Superior temporal gyrus (tissue), 1 donor: ENCODE measurements around the gene GPX5.
"Not testable (repeated sequence)": the region's sequence is repeated elsewhere in the genome, so short reads cannot be mapped to it uniquely, and the experiment has no call there.

Experiments used
- DNase-seq: peaks from one replicate; pipeline ENCODE4 v3.0.0-alpha.2; 2016; ENCODE audit errors: extremely low spot score

GPX5 gene

DNA sequence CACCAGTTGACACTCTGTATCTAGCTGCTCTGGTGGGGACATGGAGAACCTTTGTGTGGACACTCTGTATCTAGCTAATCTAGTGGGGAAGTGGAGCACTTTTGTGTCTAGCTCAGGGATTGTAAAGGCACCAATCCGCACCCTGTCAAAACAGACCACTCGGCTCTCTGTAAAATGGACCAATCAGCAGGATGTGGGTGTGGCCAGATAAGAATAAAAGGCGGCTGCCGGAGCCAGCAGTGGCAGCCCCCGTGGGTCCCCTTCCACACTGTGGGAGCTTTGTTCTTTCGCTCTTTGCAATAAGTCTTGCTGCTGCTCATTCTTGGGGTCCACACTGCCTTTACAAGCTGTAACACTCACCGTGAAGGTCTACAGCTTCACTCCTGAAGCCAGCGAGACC, 13.3 kb upstream of the GPX5 start:
- DNase-seq = not testable (repeated sequence)

DNA sequence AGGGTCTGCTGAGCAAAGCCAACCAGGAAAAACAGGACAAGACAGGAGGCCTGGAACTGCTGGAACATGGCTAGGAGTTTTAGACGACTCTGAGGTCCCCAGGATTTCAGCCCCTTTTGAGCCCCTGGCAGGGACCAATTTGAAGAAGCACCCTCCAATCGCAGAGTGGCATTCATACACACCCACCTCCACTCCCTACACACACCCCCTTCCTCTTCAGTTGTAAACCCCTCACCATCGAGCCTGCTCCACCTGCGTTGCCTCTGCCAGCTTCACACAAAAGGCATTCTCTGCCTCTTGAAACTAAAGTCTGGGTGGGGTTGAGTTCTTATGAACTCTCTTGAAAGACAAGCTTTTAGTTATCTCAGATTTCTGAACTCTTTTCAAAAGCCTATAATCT, 10.0 kb upstream of the GPX5 start, which contains the start of gene GPX6:
GPX6 (minus strand) TSS at position 118 of the 400 bp plus-strand sequence; CDS start at position 68, 50 bp downstream.
- DNase-seq = no peak

DNA sequence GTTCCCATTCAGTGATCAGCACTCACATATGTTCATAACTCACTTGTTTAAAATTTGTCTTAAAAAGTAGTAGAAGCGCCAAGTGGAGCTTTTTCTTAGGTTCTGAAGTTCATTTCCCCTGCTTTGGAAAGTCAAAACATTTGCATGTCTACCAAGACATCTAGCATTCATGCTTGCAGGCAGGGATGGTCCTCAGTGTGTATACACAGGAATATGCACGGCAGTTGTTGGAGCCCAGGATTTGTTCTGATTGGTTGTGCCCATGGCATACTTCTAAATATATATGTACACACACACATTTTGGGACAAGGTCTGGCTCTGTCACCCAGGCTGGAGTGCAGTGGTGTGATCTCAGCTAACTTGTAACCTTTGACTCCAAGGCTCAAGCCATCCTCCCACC, 7.7 kb upstream of the GPX5 start:
- no peak for DNase-seq

DNA sequence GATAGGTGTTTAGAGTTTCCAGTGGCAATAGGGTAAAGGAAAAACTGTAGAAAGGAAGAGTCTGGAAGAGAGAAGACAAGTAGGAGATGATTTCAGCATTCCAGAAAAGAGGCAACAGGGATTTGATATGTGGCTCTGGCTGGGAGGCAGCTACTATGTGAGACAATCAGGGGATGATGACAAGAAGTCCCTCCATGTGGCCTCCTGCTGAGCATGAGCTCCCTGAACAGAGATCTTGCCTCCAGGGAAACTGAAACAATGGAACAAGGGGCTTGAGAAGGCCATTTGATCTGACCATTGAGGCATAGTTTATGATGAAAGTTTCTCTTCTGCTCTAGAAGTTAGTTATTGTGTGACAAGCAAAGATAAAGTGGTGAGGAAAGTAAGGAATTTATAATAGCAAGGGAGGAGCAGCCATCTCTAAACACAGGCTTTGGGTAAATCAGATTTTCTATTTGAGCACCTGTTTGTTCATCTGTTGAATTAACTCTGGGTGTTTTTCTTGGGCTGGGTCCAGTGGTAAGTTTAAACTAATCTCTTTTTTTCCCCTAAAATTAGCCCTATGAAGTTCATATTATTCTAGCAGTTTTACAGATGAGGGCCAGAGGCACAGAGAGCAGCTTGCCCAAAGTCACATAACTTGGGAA, 3.0 kb upstream of the GPX5 start:
- DNase-seq = no peak

DNA sequence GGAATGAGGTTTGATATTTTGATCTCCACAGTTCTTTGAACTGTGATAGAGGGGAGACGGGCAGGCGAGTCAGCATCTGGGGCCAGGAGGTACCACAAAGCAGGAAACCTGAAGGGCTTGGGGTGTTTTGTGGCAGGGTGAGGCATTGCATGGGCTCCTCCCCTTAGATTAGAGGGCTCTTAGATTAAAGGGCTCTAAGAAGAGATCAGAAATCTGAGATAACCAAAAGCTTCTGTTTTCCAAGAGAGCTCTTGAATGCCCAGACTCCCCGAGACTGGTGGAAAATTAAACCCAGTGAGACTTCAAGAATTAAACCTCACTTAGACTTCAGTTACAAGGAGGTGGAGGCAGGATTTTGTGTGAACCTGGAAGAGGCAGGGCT, 2.4 kb upstream of the GPX5 start:
- no peak for DNase-seq

DNA sequence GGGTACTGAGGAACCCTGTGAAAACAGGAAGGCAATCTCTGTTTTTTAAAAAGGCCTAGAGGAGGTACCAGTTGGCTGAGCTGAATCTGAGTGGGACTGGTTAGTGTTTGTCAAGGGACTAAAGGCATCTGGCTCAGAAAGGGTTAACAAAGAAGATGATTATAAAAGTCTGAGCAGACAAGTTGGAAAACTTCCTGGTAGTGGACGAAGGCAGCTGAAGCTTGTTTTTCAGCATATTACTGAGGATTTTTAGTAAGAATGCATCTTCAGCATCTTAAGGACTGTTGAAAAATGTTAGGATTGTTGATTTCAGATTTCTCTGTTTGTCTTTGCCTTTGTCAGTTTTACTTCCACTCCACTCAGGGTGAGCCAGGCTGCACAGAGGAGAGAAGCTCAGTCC, 5.1 kb downstream of the GPX5 start:
- DNase-seq = no peak

DNA sequence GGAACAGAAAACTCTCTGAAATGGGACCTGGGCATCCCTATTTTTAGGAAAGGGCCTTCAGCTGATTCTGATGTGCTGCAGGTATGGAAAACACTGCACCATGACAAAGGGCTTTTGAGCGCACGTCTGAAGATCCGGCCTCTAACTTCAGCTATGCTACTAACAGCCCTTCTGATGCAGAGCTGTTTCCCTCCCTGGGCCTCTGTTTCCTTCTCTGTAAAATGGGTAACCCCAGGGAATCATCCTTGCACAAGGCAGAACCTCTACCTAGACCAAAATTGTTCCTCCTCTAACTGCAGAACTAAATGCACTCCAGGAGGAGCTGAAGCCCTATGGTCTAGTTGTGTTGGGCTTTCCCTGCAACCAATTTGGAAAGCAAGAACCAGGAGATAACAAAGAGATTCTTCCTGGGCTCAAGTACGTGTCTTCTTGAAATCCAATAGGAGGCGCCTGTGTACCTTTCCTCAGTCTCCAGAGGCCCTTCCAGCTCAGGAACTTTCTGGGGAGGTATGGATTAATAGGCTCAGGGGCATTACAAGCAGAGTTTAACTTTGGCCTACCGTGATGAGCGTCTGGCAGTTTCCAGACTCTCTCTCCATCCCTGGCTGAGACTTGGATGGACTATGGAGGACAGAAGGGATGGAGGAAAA, 5.9 kb downstream of the GPX5 start:
- no peak for DNase-seq

DNA sequence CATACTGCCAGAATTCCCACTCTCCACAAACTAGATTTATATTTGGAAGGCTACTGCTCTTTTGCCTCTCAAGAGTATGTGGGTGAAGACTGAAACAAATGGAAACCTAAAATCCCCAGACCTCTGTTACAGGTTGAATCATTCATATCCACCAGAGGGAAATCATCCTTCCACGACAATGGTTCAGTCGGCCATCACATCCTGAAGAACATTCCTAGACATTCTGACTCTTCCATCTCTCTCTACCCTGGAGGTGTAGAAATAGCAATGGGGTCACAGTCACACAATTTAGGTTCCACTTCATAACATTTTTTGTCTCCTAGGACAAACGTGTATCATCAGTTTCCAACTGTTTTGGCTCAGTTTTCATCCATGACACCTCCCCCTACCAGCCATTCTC, 8.6 kb downstream of the GPX5 start:
- DNase-seq = no peak

DNA sequence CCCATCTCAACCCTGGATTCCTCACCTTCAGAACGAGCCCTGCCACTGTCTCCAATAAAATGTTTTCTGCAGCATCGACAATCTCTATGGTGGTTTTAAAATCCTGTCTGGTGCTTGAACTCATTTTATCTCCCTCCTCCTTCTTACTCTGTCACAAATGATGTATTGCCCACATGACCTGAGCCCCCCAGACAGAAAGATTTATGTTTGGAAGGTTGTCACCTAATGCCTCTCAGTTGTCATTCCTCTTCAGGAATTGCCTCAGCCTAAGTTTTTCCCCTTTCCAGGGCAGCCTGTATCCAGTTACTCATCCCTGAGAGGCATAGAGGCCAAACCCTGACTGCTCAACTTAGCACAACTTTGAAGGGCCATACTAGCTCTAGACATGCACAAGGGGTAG, 9.2 kb downstream of the GPX5 start:
- DNase-seq = no peak

DNA sequence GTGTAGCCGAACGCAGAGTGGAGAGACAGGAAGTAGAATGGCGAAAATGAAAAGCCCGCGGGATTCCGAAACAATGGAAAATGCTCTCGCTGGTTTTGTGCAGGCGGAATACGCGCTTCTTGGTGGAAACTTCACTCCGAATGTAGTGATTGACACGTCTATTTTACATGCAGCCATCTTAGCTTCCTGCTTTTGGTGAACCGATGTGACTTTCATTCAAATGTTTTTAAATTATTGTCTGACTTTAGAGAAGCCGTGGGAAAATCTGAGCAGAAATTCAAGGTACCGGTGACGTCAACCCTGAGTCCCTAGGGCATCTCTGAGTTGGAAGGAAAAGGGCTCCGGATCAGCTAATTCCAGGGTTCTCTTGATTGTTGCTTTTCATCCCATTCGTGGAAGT, 11.4 kb downstream of the GPX5 start:
- peak; percentile 25 for DNase-seq

DNA sequence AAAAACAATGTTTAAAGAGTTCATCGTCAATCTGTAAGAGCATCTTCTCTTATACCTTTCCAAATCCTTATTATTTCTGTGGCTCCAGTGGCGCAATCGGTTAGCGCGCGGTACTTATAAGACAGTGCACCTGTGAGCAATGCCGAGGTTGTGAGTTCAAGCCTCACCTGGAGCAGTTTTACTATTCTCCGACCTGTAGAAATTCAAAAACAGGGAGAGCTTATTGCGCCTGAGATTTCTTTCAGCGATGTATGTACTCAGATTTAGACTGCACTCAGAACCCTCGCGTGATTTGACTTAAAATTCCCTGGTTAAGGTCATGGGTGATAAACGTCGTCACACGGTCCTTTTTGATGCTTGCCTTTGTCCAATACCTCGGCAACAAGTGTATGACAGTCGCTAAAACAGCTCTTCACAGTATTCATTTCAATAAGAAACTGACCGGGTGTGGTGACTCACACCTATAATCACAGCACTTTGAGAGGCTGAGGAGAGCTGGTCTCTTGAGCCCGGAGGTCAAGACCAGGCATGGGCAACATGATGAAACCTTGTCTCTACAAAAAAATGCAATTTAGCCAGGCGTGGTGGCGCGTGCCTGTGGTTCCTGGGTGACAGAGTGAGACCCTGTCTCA, 11.9 kb downstream of the GPX5 start:
- DNase-seq = peak; percentile 8

DNA sequence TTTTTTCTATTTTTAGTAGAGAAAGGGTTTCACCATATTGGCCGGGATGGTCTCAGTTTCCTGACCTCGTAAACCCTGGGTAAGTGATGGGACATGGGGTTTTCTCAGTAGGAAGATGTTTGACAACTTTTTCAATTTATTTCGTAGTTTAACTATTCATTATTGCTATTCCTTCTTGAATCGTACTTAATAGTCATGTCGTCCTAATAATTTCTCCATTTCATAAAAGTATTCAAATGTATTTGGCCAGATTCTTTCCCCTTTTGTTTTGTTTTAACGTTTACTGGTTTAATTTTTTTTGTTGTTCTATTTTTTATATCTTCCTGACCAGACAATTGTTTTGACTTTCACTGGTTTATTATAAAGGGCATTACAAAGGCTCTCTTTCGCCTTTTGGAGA, 16.3 kb downstream of the GPX5 start:
- DNase-seq = no peak

DNA sequence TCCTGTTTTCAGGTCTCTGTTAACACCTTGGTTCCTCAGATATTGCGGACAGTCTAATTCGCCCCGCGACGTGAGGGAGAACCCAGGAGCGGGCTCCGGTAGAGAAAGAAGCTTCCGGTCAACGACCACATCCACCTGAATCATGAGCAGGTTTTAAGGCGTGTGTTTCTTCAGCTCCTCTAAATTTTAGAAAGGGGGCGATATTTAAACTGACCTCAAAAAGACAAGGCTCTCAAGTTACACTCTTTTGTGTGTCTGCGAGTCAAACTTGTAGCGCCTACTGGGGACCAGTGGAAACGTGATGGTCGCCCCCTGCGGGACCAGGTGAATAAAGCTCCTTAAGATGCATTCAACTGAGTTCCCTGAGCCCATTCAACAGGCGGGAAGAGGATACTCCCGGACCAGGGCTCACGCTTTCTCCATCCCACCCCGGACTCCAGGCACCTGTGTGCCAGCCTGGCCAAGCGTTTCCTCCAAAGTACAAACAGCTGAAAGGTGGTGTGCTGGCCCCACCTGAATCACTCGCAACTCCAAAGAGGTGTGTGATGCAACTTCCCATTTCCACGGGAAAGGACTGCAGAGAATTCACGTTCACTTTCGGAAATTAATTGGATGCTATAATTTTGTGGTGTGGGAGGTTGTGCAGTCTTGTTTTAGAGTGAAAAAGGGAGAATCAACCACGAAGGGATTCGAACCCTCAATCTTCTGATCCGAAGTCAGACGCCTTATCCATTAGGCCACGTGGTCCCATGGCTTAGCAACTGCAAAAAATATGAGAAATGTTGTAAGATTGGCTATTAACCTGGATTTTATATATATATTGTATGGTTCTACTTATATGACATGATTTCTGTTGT, 17.0 kb downstream of the GPX5 start:
- peak; percentile 53 for DNase-seq

DNA sequence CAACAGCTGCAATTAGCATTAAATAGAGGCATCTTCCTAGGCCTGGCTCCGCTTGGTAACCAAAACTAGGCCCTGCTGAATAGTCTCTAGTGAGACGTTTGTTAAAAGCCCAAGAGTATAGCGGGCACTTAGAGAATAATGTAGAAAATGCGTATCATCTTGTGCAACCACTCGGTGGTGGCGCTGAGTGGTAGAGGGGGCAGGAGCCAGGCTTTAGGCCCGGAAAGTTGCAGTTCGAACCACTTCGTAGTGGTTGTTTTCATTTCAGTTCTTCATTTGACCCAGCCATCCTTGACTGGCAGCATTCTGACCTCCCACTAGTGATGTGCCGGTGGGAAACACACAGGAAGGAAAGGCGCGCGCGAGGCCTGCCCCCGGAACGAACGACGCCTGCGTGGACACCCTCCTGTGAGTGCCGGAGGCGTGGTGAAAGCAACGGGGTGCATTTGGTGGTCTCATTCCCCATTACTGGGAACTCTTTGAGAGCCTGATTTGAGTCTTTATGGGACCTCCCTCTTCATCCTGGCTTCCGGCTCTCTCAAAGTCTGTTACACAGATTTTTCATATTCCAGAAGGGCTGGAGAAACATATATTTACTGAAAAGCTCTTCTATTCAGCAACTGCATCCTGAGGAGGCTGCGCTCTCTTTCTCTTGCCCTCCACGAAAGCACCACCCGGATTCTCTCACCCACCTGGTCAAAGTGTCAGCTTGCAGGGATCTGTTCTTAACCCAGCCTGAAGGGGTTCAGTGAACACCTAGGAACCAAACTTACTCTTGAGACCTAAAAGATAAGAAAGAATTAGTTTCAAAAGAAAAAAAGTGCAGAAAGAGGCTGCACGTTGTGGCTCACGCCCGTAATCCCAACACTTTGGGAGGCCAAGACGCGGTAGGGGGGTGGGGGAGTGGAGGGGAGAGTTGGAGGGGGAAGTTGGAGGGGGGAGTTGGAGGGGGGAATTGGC, 18.2 kb downstream of the GPX5 start:
- DNase-seq = peak; percentile 9

DNA sequence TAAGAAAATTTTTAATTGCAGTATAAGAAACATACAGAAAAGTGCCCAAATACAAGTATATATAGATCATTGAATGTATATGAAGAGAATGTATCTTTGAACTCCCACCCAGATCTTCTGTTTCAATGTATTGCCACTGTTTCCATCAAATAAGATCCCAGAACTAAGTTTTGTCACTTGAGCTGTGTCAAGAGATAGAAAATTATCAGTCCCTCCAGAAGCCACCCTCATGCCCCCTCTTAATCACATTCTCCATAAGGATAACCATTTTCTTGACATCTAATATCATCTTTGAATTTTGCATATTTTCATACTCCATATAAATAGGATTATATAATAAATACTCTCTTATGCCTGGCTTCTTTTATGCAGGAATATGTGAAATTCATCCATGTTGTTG, 20.3 kb downstream of the GPX5 start:
- DNase-seq = no peak

DNA sequence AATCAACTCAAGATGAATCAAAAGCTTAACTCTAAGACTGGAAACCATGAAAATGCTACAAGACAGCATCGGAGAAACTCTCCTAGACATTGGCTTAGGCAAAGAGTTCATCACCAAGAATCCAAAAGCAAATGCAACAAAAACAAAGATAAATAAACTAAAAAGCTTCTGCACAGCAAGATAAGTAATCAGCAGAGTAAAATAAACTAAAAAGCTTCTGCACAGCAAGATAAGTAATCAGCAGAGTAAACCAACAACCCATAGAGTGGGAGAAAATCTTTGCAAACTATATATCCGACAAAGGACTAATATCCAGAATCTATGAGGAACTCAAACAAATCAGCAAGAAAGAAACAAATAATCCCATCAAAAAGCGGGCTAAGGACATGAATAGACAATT, 21.3 kb downstream of the GPX5 start:
- not testable (repeated sequence) for DNase-seq

DNA sequence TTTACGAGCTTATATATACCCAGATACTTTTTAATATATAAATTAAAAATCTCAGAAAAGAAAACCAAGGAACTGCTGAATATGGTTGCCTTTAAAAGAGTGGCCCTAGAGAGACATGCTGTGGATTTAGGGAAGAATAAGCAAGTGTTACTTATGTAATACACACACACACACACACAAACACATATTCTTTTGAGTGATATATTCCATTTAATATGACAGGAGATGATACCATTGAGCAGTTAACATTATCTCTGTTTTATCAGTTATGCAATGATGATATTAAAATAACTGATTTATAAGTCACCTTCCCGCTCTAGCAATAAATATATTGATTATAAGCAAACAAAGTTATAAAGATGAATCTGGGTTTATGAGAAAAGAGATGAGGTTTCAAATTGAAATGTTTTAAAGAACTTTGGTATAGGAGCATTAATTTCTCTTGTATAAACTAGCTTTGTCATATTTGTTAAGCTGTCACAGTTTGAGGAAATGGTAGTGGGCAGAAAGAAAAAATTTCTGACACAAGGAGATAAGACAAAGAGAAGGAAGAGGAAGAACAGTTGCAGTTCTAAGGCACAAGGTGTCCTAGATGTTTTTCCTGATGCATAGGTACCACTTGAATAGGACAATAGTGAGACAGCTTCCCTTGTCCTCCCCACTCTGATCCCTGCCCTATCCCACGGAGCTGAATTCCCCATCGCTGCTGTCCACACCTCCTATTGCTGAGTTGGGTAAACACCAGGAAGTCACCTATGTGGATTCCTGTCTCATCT, 26.4 kb downstream of the GPX5 start:
- no peak for DNase-seq

DNA sequence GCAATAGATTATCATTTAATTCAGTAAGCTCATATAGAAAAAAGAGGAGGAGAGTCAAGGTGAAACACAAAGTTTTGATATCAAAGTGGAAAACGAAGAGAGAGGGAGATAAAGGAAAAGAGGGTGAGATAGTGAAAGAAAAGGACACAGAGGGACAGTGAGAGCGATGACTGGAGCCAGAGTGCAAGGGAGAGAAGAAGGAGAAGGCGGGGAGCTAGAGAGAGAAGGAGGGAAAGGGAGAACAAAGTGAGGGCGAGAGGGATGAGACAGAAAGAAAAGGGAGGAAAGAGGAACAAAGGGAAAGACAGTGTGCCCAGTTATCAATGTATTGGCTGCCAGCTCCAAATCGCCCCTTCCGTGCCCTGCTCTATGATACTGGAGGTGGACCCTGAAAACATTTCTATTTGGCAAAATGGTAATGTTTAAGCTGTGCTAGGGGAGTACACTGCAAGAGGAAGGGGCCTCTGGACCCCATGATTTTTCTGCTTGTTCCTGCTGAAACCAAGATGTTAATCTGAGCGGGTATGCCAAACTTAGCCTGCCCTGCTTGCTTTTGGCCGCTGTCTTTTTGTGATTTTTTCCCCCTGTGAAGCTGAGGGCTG, 27.8 kb downstream of the GPX5 start:
- no peak for DNase-seq

DNA sequence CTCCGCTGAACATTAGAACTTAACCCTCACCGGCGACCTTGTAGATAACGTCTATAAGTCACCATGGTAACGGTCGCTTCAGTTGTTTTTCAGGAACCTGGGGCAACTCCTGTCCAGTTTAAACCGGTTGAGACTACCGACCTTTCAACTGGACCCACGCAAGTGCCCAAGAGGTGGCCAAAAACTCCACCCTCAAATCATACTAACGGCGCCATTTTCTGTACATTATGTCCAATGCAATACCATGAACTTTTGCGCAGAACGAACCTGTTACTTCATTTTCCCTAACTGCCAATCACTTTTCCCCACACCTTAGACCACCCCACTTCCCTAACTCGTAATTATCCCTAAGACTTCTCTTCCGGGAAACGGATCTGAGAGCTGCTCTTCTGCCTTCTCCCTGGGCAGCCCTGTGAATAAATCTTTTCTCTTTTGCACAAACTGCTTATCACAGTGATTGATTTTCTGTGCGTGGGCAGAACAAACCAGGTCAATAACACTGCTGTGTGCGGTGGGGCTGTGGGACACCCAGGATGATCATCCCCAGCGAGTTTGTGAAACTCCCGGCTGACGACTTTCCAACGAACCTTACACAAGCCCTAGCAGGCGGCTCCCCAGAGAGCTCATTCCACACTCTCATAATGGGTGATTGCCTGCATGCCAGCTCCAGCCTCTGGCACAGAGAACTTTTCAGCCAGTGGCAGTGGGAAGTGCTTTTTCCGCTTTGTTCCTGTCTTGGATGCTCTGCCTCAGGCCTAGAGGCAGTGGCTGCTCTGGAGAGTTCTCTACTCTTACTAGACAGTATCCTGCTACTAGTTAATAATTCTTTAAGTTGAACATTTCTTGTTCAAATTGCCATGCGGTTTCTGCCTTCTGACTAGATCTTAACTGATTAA, 28.6 kb downstream of the GPX5 start:
- no peak for DNase-seq
